ENCODE results near the gene C1orf115.

DNA sequence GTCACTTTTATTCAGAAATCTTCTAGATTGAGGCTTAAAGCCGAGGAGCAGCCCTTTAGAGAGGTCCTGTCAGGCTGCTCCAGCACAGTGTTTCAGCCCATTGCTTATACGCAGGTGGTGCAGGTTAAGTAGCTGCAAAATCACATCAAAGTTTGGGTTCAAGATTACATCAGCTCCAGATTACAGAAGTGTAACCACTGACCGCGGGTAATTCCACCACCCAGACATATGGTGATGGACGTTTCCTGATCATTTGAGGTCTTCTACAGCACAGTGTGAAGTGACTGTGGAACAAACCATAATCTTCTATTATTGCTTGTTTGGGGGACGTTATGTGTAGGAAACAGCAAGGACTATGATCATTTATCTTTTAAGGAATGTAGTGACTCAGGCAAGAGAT lies 11.8 kb downstream of the C1orf115 start:
- TF ChIP-seq, protein P1, sequence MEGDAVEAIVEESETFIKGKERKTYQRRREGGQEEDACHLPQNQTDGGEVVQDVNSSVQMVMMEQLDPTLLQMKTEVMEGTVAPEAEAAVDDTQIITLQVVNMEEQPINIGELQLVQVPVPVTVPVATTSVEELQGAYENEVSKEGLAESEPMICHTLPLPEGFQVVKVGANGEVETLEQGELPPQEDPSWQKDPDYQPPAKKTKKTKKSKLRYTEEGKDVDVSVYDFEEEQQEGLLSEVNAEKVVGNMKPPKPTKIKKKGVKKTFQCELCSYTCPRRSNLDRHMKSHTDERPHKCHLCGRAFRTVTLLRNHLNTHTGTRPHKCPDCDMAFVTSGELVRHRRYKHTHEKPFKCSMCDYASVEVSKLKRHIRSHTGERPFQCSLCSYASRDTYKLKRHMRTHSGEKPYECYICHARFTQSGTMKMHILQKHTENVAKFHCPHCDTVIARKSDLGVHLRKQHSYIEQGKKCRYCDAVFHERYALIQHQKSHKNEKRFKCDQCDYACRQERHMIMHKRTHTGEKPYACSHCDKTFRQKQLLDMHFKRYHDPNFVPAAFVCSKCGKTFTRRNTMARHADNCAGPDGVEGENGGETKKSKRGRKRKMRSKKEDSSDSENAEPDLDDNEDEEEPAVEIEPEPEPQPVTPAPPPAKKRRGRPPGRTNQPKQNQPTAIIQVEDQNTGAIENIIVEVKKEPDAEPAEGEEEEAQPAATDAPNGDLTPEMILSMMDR (conservative IDR thresholded peaks at IDR 0.05), result no peak
- TF ChIP-seq EZH2 (IDR thresholded peaks at IDR 0.05; ENCODE audit: low read depth), result no peak

All from PC-9 (cell line).